Activated T-cell treated with anti-CD3 and anti-CD28 coated beads, Interleukin-2, amount 50 U/mL, for 4 hours (primary cell): ENCODE measurements around the gene TTLL11. TPM values are rescaled to one million over a fixed set of nuclear protein-coding genes. Genes with fewer than 3 reads are reported as not detected.
"Not testable (repeated sequence)": the region's sequence is repeated elsewhere in the genome, so short reads cannot be mapped to it uniquely, and the experiment has no call there.

Source experiments
- ATAC-seq, 2 donors: fragments of 200-7000 bp; cut with Tn5 transposase; one replicate each; pipeline ENCODE4 v1.10.0; 2021
- DNase-seq: peaks from one replicate; pipeline ENCODE4 v3.0.0-alpha.2; 2020
- H3K27me3 Mint-ChIP-seq: one replicate; pipeline ENCODE4 v1.8.0; 2021; ENCODE audit warnings: low read depth, mixed read lengths
- H3K36me3 Mint-ChIP-seq: one replicate; pipeline ENCODE4 v1.8.0; 2022; ENCODE audit warnings: mixed read lengths; ENCODE audit not compliant: insufficient read depth
- H3K4me1 Mint-ChIP-seq: one replicate; pipeline ENCODE4 v1.8.0; 2021; ENCODE audit warnings: low read depth, mixed read lengths
- H3K4me3 Mint-ChIP-seq: one replicate; pipeline ENCODE4 v1.8.0; 2021; ENCODE audit warnings: mild to moderate bottlenecking, moderate library complexity, mixed read lengths
- H3K9me3 Mint-ChIP-seq: one replicate; pipeline ENCODE4 v1.8.0; 2021; ENCODE audit warnings: mixed read lengths
- total RNA-seq, 3 donors: library from RNA; stranded (reverse); gene quantifications; one replicate each; pipeline ENCODE4 v1.2.1, GENCODE V29; 2021

TTLL11 gene
- total RNA-seq, 3 donors from 2014 or later = 4.2 to 5.1 (median 4.7) TPM

DNA sequence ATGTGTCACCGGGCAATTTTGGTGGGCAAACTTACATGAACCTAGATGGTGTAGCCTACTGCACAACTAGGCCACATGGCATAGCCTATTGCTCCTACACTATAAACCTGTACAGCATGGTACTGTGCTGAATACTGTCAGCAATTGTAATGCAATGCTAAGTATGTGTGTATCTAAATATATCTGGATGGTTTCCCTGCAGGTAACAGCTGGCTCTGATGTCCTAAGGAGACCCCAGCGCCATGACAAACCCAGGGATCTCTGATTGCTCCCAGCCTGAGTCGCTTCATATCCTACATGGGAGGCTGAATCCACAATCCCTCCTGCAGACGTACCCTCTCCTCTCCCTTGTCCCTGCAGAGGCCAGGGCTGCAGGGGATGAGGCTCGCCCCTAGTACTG lies 26.6 kb upstream of the TTLL11 start:
- Mint-ChIP-seq H3K36me3 (no peaks in the 10 kb centered on the region), H3K27me3 (peaks cover 9% of the 10 kb centered on the region), H3K4me1 (no peaks in the 10 kb centered on the region), H3K4me3 (no peak overlapping the region), H3K9me3 (no peaks in the 10 kb centered on the region)
- no peak for DNase-seq
- ATAC-seq = no peak

DNA sequence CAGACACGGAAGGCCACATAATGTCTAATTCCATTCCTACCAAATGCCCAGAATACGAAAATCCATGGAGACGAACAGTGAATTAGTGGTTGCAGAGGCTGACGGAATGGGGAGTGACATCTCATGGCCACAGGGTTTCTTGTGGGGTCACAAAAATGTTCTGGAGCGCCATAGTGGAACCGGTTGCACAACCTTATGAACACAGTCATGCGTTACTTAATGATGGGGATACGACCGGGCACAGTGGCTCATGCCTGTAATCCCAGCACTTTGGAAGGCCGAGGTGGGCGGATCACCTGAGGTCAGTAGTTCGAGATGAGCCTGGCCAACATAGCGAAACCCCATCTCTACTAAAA lies 26.0 kb upstream of the TTLL11 start:
- Mint-ChIP-seq H3K4me3 (no peak overlapping the region), H3K27me3 (peaks cover 3% of the 10 kb centered on the region), H3K36me3 (no peaks in the 10 kb centered on the region), H3K4me1 (no peaks in the 10 kb centered on the region), H3K9me3 (no peaks in the 10 kb centered on the region)
- no peak for DNase-seq
- no peak for ATAC-seq

DNA sequence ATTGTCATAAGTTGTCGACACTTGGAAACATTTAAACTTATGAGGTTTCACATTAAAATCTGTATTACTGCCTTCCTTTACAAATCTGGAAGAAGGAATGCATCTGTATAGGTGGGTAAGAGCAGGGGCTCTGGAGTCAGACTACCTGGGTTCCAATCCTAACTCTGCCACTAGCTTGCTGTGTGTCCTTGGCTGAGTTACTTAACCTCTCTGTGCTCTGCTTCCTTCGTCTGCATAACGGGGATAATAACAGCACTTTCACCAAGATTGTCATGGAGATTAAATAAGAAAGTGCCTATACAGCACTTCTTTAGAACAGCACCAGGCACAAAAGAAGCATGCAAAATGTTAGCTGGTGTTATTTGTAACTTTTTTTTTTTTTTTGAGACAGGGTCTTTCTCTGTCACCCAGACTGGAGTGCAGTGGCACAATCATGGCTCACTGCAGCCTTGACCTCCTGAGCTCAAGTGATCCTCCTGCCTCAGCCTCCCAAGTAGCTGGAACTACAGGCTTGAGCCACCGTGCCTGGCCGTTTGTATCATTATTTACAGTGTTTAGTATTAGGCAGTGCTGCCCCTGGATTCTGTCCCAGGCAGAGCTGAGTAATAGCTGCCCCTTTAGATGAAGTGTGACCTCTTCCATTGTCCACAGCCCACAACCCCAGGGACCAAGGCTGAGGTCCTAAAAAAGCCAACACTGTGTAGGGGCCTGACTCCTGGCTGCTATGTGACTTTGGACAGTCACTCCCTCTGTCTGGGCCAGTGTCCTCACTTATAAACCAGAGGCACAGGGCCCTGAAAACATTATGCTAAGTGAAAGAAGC lies 25.4 kb upstream of the TTLL11 start:
- peaks cover 1% of the 10 kb centered on the region for H3K27me3 Mint-ChIP-seq
- ATAC-seq (no peak), DNase-seq (no peak)
- no peaks in the 10 kb centered on the region for H3K9me3 Mint-ChIP-seq
- no peaks in the 10 kb centered on the region for H3K36me3 Mint-ChIP-seq
- no peaks in the 10 kb centered on the region for H3K4me1 Mint-ChIP-seq
- H3K4me3 Mint-ChIP-seq = no peak overlapping the region

DNA sequence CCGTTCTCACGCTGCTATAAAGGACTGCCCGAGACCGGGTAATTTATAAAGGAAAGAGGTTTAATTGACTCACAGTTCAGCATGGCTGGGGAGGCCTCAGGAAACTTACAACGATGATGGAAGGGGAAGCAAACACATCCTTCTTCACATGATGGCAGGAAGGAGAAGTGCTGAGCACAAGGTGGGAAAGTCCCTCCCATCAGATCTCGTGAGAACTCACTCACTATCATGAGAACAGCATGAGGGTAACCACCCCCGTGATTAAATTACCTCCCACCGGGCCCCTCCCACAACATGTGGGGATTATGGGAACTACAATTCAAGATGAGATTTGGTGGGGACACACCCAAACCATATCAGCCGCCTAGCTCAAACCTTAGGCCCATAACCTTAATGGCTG lies 24.1 kb upstream of the TTLL11 start:
- not testable (repeated sequence) for H3K4me3 Mint-ChIP-seq, DNase-seq, H3K4me1 Mint-ChIP-seq, ATAC-seq, H3K36me3 Mint-ChIP-seq, H3K9me3 Mint-ChIP-seq, H3K27me3 Mint-ChIP-seq

DNA sequence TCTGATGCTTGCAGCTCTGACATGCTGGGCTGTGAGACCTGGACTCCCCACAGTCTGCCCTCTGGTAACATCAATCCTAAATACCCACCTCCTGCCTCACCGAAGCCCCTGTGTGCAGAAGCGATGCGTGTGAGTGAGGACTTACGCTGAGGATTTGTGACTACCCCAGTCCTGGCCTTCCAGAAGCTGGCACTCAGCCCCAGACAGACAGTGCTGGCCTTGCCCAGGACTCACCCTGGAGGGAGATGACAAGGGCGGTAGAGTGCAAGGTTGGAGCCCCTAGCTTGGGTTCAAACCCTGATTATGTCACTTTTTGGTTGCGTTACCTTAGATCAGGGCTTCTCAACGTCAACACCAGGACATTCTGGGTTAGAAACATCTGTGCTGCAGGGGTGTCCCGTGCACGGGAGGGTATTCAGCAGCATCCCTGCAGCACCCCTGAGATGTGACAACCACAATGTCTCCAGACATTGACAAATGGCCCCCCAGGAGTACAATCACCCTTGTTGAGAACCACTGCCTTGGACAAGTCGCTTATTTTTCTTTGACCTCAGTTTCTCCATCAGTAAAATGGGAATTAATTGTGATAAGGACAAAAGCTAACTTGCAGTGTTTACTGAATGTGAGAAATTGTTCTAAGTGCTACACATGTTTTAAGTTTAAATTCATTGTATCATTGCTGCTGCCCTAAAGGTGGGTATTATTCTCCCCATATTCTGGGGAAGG lies 23.5 kb upstream of the TTLL11 start:
- ATAC-seq = no peak
- H3K4me3 Mint-ChIP-seq = no peak overlapping the region

DNA sequence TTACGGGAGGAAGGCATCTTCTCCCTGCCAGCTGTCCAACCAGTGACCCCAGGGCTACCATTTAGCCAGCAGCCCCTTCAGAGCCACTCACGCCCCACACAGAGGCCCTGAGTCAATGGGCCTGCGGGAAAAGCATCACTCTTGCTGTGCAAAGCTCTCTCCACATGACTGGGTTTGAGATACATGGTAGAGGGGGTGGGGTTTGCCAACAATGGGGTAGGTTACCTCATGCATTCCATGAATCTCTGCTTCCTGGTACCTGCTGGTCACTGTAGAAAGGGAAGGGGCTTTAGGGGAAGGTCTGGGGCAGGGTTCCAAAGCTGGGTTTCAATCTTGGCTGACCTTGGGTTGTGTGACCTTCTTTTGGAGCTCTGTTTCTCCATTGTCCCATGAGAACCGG lies 22.9 kb upstream of the TTLL11 start:
- Mint-ChIP-seq H3K4me1 (no peaks in the 10 kb centered on the region), H3K27me3 (peaks cover 5% of the 10 kb centered on the region), H3K9me3 (no peaks in the 10 kb centered on the region), H3K36me3 (no peaks in the 10 kb centered on the region), H3K4me3 (no peak overlapping the region)
- no peak for ATAC-seq
- DNase-seq = no peak

More for the DNA sequence above, 23.5 kb upstream of the TTLL11 start:
- peaks cover 5% of the 10 kb centered on the region for H3K27me3 Mint-ChIP-seq
- H3K36me3 Mint-ChIP-seq = no peaks in the 10 kb centered on the region
- DNase-seq = no peak
- H3K4me1 Mint-ChIP-seq = no peaks in the 10 kb centered on the region
- H3K9me3 Mint-ChIP-seq = no peaks in the 10 kb centered on the region

DNA sequence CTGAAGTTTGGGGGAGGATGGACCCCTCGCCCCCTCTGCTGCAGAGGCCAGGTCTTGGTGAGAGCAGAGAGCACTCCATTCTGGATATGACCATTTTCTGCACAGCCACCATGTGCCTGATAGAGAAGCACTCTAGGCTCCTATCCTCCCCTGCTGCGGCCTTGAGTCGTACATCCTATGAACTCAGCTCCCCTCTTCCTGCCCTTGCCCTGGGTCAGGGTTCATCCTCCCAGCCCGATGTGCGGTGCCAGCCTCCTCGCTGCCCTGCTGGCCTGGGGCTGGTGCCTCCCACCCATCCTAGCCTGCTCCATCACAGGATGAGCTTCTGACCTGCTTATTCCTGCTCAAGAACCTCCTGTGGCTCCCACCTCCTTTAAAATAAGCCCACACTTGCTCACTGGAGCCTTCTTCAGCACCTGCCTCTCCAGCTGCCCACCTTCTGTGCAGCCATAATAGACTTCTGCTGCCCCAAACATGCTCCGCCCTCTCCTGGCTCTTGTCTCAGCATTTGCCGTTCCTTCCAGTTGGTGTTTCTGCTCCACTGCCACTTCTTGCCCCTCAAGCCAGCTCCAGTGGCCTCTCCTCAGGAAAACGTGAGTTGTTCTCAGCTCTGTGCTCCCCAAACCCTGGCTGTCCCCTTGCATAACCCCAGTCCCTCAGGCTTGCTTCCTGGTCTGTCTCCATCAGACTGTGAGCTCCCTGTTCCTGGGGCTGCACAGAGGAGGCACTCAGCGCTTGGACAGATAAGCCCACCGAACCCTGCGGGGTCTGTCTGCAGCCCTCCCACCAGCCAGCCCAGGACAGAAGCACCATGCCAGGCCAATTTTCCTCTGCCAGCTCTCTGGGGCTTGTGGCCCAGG lies 22.3 kb upstream of the TTLL11 start:
- Mint-ChIP-seq H3K27me3 (peaks cover 5% of the 10 kb centered on the region), H3K4me3 (no peak overlapping the region), H3K36me3 (no peaks in the 10 kb centered on the region), H3K4me1 (no peaks in the 10 kb centered on the region), H3K9me3 (no peaks in the 10 kb centered on the region)
- DNase-seq (no peak), ATAC-seq (no peak)

DNA sequence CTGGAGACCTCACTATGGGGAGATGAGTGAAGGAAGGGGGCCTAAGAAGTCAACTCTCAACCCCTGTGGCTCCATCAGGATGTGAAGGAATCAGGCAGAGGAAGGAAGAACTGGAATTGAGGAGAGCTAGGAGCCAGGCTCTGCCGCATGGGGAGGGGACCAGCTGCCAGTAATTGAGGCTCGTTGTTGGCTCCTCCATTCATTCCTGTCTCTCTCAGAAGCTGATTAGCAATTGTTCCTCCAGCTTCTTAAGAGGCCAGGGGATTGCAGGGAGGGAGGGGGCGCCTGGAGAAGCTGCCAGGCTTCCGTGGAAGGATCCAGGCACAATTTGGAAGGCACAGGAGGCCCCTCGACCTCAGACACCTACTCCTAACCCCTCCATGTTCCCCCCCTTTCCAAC lies 20.5 kb upstream of the TTLL11 start:
- Mint-ChIP-seq H3K4me3 (no peak overlapping the region), H3K27me3 (peaks cover 5% of the 10 kb centered on the region), H3K4me1 (no peaks in the 10 kb centered on the region), H3K9me3 (no peaks in the 10 kb centered on the region), H3K36me3 (no peaks in the 10 kb centered on the region)
- DNase-seq (no peak), ATAC-seq (no peak)

DNA sequence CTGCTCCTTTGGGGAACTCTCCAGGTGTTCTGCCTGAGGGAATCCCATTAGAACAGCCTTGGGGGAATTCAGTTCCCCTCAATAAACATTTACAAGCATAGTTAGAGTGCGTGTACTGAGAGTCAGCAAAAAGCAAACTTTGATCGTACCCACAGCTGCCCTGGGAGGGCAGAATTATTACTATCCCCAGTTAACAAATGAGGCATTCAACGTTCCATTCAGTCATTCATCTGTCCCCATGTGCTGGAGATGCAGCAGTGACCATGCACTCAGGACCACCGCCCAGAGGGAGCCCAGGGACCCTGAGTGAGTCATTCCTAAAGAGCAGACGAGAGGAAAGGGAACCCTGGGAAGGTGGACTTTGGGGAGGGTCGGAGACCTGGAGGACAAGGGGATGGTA lies 19.1 kb upstream of the TTLL11 start:
- H3K9me3 Mint-ChIP-seq = no peaks in the 10 kb centered on the region
- no peaks in the 10 kb centered on the region for H3K4me1 Mint-ChIP-seq
- DNase-seq = no peak
- no peak overlapping the region for H3K4me3 Mint-ChIP-seq
- no peaks in the 10 kb centered on the region for H3K36me3 Mint-ChIP-seq
- H3K27me3 Mint-ChIP-seq = peaks cover 5% of the 10 kb centered on the region
- no peak for ATAC-seq

DNA sequence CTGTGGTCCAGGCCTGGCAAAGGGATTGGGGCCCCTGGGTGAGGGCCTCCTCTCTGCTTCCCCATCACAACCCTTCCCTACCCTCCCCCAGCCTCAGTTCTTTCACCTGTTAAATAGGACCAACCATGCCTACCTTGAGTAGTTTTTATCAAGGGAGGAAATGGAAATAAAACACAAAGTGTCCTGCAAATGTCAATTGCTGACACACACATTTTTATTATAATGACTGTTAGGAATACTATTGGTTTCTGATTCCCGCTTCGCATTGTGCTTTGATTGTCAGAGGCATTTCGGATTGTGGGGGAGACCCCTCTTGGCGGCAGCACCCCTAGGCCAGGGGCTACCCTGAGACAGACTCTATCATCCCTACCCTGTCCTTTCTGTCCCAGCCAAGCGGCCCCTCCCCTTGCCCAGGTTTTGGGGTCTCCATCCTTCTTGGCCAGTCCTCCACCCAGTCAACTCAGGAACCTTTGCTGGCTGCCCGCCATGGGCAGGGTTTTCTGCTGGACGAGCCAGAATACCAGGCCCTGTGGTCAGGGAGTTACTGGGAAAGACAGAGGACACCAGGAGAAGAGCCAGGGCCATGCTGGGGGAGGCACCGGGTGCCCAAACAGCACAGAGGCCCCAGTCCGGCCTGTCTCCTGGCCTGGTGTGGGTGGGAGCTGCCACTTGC lies 18.4 kb upstream of the TTLL11 start:
- Mint-ChIP-seq H3K27me3 (peaks cover 5% of the 10 kb centered on the region), H3K4me3 (no peak overlapping the region), H3K4me1 (no peaks in the 10 kb centered on the region), H3K36me3 (no peaks in the 10 kb centered on the region), H3K9me3 (no peaks in the 10 kb centered on the region)
- DNase-seq = no peak
- ATAC-seq = no peak

DNA sequence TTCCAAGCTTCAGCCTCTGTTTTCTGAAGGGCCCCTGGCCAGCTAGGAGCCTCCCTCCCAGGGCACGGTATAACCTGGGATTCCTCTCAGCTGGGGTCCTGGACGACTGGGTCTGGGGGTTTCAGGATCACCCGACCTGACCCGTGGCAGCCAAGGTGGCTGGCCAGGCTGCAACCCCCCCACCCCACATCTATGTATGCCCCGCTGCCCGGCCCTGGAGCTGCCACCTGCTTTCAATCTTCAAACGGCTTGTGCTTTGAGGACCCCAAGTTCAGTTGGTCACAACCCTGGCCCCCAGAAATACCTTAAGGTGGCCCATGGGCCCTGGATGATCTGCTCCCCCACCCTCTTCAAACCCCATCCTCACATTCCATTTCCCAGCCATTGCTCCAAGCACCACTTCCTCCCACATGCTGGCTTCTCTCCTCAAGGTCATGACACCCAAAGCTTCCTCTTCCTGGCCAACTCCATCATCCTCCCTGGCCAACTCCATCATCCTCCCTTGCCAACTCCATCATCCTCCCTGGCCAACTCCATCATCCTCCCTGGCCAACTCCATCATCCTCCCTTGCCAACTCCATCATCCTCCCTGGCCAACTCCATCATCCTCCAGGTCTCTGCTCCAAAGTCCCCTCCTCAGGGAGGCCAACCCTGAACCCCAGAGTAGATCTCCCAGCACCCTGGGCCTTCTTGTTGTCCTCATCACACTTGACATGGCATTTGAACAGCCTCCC lies 17.2 kb upstream of the TTLL11 start:
- peaks cover 3% of the 10 kb centered on the region for H3K27me3 Mint-ChIP-seq
- H3K4me3 Mint-ChIP-seq = no peak overlapping the region
- DNase-seq (no peak), ATAC-seq (no peak)
- H3K9me3 Mint-ChIP-seq = no peaks in the 10 kb centered on the region
- no peaks in the 10 kb centered on the region for H3K36me3 Mint-ChIP-seq
- H3K4me1 Mint-ChIP-seq = no peaks in the 10 kb centered on the region

DNA sequence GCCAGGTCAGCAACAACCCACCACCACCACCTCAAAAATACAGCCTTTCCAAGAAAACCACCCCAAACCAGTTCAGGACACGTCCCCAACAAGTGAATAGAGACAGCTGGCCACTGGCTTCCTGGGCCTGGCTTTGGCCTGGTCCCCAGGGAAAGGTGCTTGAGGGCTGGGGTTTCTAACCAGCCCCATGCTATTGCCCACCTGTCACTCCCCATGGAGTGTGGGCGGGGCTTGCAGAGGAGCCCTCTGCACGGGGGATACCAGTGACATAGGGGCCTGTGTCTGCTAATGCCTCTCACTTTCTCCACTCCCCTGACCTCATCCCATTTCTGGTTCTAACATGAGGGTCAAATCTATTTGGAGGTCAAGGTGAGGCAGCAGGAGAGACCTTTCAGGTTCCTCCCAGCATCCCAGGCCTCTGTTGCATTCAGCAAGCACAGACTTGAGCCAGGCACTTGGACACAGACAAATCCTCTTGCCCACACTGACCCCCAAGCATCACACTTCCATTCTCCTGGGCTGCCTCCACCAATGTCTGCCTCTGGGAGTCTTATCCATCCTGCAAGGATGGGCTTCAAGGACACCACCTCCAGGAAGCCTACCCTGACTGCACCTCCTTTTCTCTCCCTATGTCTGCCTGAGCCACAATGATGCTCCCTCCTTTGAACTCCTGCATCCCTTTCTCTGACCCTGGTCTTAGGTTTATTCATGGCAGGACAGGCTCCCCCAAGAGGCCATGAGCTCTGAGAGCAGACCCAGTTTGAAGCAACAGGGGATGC lies 16.1 kb upstream of the TTLL11 start:
- no peak overlapping the region for H3K4me3 Mint-ChIP-seq
- ATAC-seq = no peak
- DNase-seq = no peak
- H3K9me3 Mint-ChIP-seq = peaks cover 2% of the 10 kb centered on the region
- peaks cover 3% of the 10 kb centered on the region for H3K27me3 Mint-ChIP-seq
- H3K36me3 Mint-ChIP-seq = no peaks in the 10 kb centered on the region
- no peaks in the 10 kb centered on the region for H3K4me1 Mint-ChIP-seq

DNA sequence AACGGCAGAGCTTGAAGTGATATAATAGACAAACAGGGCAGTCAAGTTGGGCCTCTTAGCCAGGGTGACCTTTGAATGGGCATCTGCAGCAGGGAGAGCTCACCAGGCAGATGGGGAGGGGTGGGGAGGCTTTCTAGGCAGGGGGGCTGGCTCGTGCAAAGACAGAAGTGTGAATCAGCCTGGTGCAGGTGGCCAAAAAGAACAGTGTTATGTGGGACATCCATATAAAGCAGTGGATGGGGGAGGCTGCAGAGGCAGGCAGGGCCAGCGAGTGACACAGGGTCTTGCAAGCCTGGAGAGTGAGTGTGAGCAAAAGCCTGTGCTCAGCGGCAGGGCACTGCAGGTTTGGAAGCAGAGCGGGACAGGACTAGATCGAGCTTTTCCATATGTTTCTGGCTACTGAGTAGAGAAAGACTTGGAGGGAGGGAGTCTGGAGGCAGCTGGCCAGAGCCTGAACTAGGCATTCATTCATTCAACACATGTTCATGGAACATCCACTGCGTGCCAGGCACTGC lies 14.2 kb upstream of the TTLL11 start:
- Mint-ChIP-seq H3K4me3 (no peak overlapping the region), H3K36me3 (peaks cover 2% of the 10 kb centered on the region), H3K9me3 (peaks cover 11% of the 10 kb centered on the region), H3K4me1 (no peaks in the 10 kb centered on the region), H3K27me3 (no peaks in the 10 kb centered on the region)
- ATAC-seq (no peak), DNase-seq (no peak)
